HG03457 (cell line): Measurements from ENCODE around the gene SGTA.

Experiments used
- ATAC-seq: cut with Tn5 transposase; IDR thresholded peaks from one replicate; pipeline ENCODE4 v1.9.1; 2021; ENCODE audit warnings: moderate number of reproducible peaks; ENCODE audit not compliant: unreplicated experiment

Gene SGTA

DNA sequence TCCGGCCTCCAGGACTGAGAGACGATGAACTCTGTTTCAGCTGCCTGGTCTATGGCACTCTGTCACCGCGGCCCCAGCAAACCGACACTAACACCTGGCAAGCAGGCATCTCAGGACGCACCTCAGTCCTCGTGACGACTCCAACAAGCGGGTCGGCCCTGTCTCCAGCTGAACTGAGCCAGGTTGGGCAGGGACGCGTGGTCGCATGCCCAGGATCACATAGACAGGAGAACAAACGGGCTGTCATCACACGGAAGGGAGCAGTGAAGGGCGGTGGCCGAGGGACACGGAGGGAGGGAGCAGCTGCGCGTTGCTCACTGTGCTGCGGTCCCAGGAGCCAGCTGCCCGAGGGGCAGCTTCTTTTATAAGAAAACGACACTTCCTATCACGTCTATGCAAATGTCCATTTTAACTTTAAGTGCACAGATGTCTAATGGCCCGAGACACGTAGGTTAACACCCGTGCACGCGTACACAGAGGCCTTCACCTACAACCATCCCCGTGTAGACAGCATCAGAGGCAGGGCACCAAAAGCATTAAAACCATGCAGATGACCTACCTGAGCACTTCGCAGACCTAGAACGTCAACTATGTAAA is 8.9 kb downstream of the SGTA start:
- no peak for ATAC-seq

DNA sequence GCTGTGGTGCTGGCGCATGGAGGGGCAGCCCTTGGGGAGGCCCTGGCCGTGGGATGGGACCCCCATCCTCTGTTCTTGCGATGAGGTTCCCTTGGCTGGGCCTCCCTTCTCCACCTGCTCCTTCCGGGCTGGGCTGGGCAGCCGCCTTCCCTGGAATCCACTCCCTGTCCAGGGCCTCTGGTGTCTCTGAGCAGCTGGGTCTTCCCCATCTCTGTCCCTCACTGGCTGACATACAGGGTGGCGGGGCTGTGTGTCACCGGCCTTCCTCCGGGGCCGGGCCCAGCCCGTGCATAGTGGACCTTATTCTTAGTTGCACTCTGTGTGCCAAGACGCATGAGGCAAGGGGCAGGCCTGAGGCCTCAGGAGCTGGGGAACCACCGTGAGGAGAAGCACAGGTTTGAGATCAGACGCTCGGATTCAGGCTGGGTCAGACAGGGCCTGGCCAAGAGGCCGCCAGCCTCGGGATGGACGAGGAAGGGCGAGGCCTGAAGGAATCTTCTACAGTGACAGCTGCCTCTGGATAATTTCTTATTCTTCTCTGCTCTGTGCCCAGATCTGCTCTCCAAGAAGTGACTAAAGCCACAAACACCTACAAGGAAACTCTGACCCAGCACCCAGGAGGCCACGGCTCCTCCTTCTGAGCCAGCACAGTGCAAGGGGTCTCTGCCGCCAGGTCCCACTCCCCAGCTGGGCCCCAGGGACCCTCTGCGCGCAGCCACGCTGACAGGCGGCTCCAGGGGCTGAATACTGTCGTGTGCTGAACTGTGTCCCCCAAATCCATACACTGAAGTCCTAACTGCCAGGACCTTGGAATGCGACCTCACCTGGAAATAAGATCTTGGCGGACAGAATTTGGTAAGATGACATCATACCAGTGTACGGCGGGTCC is 11.0 kb downstream of the SGTA start:
- no peak for ATAC-seq

DNA sequence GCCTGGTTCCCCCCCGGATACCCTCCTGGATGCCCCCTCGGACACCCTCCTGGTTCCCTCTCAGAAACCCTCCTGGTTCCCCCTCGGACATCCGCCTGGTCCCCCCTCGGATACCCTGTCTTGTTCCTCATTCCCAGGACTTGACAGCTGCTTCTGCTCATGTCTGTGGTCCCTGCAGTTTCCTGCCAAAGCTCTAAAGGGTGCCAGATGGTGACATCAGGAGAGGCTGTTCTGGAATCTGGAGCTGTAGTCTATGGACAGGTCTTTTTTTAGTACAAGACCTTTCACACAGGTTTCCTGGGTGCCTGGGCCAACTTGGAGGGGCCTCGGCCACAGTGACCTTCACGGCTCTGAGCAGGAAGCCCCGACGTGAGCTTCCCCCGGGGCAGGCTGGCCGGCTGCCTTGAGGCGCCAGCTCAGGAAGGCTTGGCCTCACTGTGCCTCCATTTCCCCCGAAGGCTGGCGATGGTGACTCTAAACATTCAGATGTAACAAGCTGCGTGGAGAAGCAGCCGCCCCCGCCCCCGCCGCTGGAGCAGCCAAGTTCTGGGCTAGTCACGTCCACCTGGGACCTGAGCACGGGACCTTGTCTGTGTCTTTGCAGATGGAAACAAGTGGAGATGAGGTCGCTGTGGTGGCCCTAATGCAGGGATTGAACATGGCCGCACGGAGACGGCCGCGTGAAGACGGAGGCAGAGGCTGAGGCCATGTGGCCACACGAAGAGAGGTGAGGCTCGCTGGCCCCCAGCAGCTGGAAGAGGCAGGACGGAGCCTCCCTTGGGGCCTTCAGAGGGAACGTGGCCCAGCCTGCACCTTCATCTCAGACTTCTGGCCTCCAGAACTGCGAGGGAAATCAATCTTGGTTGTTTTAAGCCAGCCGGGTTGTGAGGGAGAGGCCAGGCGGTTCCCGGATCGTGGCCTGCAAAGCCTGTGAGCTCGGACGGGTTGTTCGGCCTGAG is 12.7 kb downstream of the SGTA start:
- ATAC-seq = no peak

DNA sequence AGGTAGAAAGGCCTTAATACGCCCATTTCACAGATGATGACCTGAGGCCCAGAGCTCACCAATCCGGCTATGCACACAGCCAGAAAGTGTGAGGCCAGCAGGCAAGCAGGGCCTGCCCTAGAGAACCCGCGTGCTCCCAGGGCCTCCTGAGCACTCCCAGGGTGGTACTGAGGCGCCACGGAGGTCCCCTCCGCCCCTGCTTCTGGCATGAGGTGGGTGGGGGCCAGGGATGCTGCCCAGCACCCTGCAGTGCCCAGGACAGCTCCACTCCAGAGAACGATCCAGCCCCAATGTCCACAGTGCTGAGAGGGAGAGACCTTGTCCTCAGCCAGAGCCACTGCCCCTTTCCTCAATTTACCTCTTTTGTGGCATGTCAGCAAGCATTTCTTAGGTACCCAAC is 13.9 kb downstream of the SGTA start:
- no peak for ATAC-seq

- ATAC-seq = no peak
These were observed 14.5 kb downstream of the SGTA start for GRCh38 chr19:2768365-2769132.

GRCh38 chr19:2767688-2768087 is 15.4 kb downstream of the SGTA start:
- no peak for ATAC-seq

DNA sequence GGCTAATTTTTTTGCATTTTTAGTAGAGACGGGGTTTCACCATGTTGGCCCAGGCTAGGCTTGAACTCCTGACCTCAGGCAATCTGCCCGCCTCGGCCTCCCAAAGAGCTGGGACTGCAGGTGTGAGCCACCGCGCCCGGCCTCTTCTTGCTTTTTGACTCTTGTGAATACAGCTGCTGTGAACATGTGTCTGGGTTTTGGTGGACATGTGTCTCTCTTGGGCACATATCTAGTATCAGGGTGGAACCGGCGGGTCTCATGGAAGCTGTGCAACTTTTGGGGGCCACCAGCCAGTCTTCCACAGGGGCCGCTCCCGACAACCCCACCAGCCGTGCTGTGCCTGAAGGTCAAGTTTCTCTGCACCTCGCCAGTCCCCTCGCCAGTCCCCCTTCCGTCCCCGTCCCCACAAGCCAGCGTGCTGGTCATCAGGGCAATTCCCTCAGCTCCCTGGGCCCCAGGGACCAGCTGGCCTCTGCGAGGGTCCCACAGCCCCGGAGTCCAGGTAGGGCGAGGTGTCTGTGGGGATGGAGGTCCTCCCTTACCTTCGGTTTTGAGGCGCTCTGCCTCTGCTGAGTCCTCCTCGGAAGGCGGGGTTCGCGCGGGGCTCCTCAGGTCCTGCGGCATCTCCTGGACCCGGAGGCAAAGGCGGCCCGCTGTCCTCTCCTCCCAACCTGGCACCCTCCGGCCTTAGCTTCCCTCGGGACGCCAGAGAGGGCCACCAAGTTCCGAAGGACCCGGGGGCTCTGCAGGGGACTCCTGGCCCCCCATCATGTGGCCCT is 16.3 kb downstream of the SGTA start:
- ATAC-seq = no peak

DNA sequence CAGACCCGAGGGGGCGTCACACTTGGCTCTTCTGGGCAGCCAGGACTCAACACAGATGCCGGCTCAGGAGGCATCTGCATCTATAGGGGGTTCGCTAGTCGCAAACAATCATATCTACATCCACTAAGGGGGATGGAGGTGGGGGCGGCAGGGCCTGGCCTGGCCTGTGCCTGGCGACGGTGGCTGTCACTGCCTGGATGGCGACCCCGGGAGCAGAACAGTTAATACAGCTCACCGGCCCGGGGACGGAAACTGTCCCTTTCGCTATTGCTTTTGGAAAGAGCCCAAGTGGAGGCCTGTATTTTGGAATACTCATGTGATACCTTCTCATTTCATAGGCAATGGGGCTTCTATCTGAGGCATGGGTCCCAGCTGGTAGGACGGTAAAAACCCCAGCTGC is 17.7 kb downstream of the SGTA start:
- ATAC-seq = no peak

DNA sequence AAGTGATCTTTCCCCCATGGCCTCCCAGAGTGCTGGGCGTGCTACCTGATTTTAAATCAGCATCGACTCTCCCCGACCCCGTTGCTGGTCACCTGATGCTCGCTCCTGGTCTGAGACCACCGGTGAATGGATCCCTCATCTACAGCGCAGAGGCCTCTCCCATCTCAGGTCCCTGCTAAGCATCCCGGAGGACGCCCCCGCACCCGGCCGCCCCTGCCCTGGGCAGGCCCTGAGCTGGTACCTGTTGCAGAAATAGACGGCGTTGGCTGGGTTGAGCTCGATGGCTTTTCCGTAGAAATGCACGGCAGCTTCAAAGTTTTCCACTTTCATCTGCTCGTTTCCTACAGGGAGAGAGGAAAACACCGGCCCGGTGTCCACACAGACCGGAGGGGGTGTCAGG is 18.1 kb downstream of the SGTA start:
- no peak for ATAC-seq

DNA sequence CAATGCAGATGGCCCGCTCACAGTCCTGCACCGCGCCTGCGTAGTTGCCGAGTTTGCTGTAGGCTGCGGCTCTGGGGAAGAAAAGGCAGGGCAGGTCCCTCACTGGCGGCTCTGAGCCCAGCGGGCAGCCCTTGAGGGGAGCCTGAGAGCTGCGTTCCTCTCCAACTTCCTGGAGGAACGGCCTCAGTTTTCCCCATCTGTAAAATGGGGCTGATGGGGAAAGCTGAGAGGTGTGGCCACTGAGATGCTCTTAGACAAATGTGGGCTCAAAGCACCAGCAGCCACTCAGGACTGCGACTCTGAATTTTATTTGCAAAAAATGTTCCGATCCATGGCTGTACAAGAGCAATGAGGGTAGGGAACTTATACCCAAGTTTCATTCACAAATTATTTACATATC is 19.4 kb downstream of the SGTA start:
- ATAC-seq = no peak

GRCh38 chr19:2762783-2763496 is 20.1 kb downstream of the SGTA start:
- no peak for ATAC-seq

DNA sequence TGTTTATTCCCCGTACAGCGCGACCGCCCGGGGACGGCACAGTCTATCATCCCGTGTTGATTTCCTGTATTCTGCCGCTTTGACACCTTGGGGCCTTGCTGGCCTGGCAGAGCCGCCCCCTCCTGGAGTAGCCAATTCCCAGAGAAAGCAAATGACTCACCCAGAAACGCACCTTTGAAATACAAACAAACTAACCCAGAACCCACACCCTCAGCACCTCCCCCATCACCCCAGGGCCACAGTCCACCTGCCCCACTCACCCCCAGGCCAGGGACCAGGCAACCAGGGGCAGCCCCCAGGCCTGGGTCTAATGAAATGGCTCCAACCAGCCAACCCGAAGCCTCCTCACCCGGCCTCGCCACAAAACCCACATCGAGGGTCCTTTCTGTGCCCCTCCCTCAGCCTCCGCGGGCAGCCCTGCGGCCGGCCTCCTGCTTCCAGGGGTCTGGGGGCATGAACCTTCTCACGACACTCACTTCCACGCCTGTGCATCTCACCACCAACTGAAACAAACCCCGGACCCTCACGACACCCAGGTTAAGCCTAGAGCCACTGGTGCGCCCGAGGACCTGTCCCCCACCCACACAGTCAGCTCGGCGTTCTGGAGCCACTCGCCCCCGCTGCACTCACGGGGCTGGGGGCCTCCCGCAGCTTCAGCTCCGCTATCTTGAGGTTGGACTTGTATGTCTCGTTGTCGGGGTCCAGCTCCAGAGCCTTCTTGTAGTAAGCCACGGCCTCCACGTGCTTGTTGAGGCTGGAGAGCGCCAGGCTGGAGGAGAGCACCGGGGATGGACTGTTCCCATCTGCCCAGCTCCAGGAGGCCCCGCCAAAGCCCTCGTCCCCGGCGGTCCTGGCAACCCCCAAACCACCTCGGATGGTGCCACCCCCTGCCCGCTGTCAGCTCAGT is 20.9 kb downstream of the SGTA start:
- ATAC-seq = no peak

GRCh38 chr19:2761309-2761677 is 21.8 kb downstream of the SGTA start:
- ATAC-seq = no peak

DNA sequence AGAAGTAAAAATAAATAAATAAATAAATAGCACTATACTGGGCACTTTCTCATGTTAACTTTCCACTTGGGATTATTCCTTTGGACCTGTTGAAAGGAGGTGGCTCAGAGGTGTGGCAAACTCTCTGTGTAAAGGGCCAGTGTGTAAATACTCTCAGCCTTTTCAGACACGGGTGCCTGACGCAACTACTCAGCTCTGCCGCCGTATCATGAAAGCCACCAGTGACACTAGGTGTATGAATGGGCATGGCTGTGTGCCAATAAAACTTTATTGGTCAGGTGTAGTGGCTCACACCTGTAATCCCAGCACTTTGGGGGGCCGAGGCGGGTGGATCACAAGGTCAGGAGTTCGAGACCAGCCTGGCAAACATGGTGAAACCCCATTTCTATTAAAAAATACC is 23.1 kb downstream of the SGTA start:
- ATAC-seq = no peak

- ATAC-seq = no peak
These were observed 23.7 kb downstream of the SGTA start for GRCh38 chr19:2759362-2759761.

DNA sequence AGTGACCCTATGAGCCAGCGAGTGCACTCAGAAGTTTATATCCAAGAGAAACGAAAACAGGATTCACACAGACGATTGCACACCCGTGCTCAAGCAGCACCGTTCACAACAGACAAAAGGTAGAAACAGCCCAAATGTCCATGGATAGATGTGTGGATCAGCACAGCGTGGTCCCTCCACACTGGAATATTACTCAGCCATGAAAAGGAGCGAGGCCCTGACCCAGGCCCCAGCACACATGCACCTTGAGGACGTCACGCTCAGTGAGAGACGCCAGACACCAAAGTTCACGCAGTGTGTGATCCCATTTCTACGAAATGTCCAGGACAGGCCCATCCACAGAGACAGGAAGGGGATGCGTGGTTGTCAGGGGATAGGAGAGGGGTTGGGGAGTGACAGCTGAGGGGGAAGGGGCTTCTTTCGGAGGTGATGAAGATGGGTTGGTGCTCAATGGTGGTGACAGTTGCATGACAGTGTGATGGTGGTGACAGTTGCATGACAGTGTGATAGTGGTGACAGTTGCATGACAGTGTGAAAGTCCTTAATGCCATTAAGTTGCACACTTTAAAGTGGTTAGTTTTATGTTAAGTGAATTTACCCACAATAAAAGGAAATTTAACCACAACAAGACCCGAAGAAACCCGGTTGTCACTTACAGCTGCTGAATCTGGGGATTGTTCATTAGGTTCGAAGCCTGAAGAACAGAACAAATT is 24.3 kb downstream of the SGTA start:
- no peak for ATAC-seq
